Measurements from ENCODE around the gene CCNG1. TPM values are rescaled to one million over a fixed set of nuclear protein-coding genes. Genes with fewer than 3 reads are reported as not detected.

The CCNG1 gene
- total and polyA plus RNA-seq, 5 donors from 2014 or later = 82.5 to 169 (median 150) TPM

Other genes starting within 250 kb of the CCNG1 start
- gene NUDCD2, start 22.5 kb downstream of the CCNG1 start, total RNA-seq = 20.7 TPM
- 10 to 100 TPM; 39.8 to 59.8 (median 47.8) TPM for gene NUDCD2, start 22.5 kb downstream of the CCNG1 start, polyA plus RNA-seq
- gene HMMR, start 23.0 kb downstream of the CCNG1 start, total RNA-seq = 1.0 TPM
- gene HMMR, start 23.0 kb downstream of the CCNG1 start, polyA plus RNA-seq = 1 to 10 TPM in 2 of 4 donors, under 1 TPM in 2; 0.82 to 2.3 (median 1.2) TPM
- gene MAT2B, start 68.0 kb downstream of the CCNG1 start, total RNA-seq = 88.9 TPM
- gene MAT2B, start 68.0 kb downstream of the CCNG1 start, polyA plus RNA-seq = 100 to 1,000 TPM; 362 to 444 (median 424) TPM

Data from CD4-positive, CD25-positive, alpha-beta regulatory T cell (primary cell).